Measurements from ENCODE around the gene PLD1.

Gene PLD1

DNA sequence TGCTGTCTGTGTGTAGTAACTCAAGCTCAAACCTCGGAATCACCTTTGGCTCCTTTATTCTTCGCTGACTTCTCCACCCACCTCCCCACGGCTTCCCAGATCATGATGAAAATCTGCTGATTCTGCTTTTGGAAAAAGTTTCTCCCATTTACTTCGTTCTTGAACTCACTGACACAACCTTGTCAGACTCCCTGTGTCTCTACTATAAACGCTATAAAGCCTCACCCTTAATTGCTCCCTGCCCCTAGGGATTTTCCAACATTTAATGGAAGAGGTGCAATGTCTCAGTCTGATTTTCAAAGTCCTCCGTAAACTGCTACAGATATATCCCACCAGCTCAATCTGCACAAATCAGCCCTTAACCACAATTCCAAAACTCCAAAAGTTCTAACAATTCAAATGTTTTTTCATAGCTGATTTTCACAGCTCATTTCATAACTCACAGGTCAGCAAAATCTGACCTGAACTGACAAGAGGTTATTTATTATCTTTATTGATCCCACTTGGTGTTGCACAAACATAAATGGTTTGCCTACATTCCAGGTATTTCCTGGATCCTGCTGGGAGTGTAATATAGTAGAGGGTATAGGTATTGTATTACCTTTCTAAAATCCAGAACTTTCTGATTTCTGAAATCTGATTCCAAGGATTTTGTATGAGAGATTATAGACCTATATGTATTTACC lies 129.4 kb downstream of the PLD1 start:
- Histone ChIP-seq H3K4me3 (no peak overlapping the region), H3K9me3 (no peaks in the 10 kb centered on the region), H3K27me3 (no peaks in the 10 kb centered on the region), H3K4me1 (no peaks in the 10 kb centered on the region), H3K27ac (no peak overlapping the region), H3K36me3 (peaks cover 8 to 23% (median 9%) of the 10 kb centered on the region in 3 donors)
- TF ChIP-seq, protein P1, sequence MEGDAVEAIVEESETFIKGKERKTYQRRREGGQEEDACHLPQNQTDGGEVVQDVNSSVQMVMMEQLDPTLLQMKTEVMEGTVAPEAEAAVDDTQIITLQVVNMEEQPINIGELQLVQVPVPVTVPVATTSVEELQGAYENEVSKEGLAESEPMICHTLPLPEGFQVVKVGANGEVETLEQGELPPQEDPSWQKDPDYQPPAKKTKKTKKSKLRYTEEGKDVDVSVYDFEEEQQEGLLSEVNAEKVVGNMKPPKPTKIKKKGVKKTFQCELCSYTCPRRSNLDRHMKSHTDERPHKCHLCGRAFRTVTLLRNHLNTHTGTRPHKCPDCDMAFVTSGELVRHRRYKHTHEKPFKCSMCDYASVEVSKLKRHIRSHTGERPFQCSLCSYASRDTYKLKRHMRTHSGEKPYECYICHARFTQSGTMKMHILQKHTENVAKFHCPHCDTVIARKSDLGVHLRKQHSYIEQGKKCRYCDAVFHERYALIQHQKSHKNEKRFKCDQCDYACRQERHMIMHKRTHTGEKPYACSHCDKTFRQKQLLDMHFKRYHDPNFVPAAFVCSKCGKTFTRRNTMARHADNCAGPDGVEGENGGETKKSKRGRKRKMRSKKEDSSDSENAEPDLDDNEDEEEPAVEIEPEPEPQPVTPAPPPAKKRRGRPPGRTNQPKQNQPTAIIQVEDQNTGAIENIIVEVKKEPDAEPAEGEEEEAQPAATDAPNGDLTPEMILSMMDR (IDR thresholded peaks at IDR 0.05), result no peak
- no peak for DNase-seq
- intact Hi-C loops (cut with DNase I; ENCODE audit: low total_unique reads), result no loop called here

DNA sequence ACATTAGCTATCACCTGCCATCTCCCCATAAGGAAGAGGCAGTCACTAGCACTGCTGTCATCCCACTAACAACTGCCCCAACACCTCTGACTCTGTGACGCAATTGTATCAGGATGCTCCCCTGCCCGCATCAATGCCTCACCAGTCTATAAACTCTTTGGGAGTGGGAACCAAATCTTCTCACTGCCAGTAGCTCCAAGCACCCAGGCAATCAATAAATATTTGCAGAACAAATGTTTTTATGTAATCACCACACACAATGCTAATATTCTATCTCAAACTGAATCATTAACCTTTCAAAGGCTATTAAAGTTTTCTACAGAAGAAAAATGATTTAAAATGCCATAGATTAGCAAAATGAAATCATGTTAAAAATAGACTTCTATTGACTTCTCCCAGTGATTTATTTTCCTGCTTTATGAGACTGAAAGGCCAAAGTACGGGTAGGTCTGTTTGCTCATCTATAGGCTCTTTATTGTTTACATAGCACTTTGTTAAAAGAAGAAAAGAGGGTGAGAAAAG lies 131.3 kb downstream of the PLD1 start:
- TF ChIP-seq, protein P1 (IDR thresholded peaks at IDR 0.05), result no peak
- DNase-seq, result no peak
- Histone ChIP-seq H3K4me3 (no peak overlapping the region), H3K4me1 (no peaks in the 10 kb centered on the region), H3K9me3 (no peaks in the 10 kb centered on the region), H3K27ac (no peak overlapping the region), H3K27me3 (no peaks in the 10 kb centered on the region), H3K36me3 (peaks cover 12 to 17% (median 15%) of the 10 kb centered on the region in 3 donors)
- intact Hi-C loops (cut with DNase I; ENCODE audit: low total_unique reads), result no loop called here

DNA sequence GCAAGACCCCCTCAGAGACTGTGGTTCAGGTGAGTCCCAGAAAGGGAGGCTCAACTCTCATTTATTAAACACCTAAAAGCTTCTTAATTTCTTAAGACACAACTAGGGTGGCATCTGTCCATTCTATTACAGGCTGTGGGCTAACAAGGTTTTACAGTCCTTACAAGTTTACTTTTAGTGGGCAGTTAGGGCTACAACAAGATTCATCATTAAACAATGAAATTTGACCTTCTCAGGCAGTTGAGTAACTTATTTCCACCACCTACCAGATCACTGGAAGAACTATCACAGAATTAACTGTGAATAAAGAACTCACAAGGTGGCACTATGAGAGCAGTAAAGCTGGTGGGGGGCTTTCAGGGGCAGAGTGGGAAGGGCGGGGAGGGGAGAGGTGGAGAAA lies 132.6 kb downstream of the PLD1 start:
- no peak overlapping the region for H3K27ac ChIP-seq
- intact Hi-C loops (cut with DNase I; ENCODE audit: low total_unique reads), result no loop called here
- DNase-seq, result no peak
- H3K27me3 ChIP-seq, result no peaks in the 10 kb centered on the region
- no peaks in the 10 kb centered on the region for H3K4me1 ChIP-seq
- H3K36me3 ChIP-seq, result peaks cover 17 to 27% (median 18%) of the 10 kb centered on the region in 3 donors
- TF ChIP-seq, protein P1 (IDR thresholded peaks at IDR 0.05), result no peak
- H3K4me3 ChIP-seq, result no peak overlapping the region
- H3K9me3 ChIP-seq, result no peaks in the 10 kb centered on the region

DNA sequence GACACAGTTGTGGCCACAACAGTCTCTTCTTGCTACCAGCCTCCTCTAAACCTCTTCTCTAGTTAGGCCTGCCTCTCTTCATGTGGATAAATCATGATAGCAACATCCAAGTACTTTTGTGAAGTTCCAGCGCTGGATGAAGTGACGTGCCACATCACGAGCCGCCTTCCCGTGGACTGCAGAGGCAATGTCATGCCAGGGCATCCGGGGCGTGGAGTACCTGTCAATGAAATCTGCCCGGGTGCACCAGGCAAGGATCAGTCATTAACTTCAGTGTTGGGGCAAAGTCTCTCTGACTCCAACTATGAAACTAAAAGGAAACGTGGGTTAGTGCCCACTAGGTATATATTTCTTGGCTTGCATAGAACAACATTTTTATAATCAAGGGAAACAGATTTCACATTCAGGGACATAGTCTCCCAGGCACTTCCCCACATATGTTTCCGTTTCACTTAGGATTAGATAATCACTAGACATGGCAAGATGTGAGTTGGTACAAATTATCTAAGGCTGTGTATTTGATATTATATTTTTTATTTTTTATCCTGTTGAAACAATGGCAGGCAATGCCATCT lies 133.6 kb downstream of the PLD1 start:
- Histone ChIP-seq H3K36me3 (peaks cover 18 to 35% (median 22%) of the 10 kb centered on the region in 3 donors), H3K4me1 (no peaks in the 10 kb centered on the region), H3K27ac (no peak overlapping the region), H3K27me3 (no peaks in the 10 kb centered on the region), H3K9me3 (no peaks in the 10 kb centered on the region), H3K4me3 (no peak overlapping the region)
- intact Hi-C loops (cut with DNase I; ENCODE audit: low total_unique reads), result no loop called here
- DNase-seq, result peak in 1 of 2 donors; percentile 44
- TF ChIP-seq, protein P1 (IDR thresholded peaks at IDR 0.05), result no peak

DNA sequence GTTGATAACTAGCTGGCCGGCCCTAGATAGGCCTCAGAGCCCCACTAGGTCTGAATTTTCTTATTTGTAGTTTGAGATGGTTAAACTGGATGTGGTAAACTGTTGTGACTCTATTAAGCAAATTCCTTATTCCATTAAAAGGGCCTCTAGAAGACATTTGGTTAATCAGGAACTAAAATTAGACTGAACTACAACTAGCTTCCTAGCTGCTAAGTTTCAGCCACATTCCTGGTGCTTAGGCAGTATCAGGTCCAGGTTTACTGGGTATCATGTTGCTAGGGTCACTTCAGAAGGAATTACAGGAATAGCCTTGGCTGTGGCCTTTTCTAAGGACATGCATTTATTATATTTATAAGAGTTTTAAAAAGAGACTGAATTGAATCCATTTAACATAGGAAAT lies 136.3 kb downstream of the PLD1 start:
- Histone ChIP-seq H3K27me3 (no peaks in the 10 kb centered on the region), H3K4me1 (no peaks in the 10 kb centered on the region), H3K36me3 (peaks cover 22 to 48% (median 23%) of the 10 kb centered on the region in 3 donors), H3K4me3 (no peak overlapping the region), H3K27ac (no peak overlapping the region), H3K9me3 (no peaks in the 10 kb centered on the region)
- intact Hi-C loops (cut with DNase I; ENCODE audit: low total_unique reads), result no loop called here
- TF ChIP-seq, protein P1 (IDR thresholded peaks at IDR 0.05), result no peak
- no peak for DNase-seq

Measured in tibial artery (tissue), 4 donors.